GM10248 (cell line): ENCODE results near the gene RABL2B.

Source experiments
- CTCF ChIA-PET: fragments of 300-600 bp; sonication (Branson Sonifier 250); formaldehyde crosslinking; extraction: SDS; loops from one replicate; lab custom pipeline; 2021; ENCODE audit warnings: antibody characterized with exemption; lab: Yijun Ruan, JAX
- POLR2A ChIA-PET: fragments of 350-650 bp; sonication (Branson Sonifier 250); formaldehyde crosslinking; extraction: SDS; loops from one replicate; lab custom pipeline; 2020; ENCODE audit warnings: antibody characterized with exemption; lab: Yijun Ruan, JAX
- DNase-seq: peaks from one replicate; pipeline ENCODE4 v3.0.0; 2012; ENCODE audit errors: extremely low spot score
- CTCF ChIP-seq: IDR thresholded peaks from 2 replicates; pipeline ENCODE4 v1.5.1; 2012; ENCODE audit warnings: mild to moderate bottlenecking, low read depth; ENCODE audit errors: extremely low read depth, missing control alignments, control extremely low read depth

Gene RABL2B

GRCh38 chr22:50730013-50730891 is 53.2 kb downstream of the RABL2B start:
- DNase-seq: no peak
- TF ChIP-seq CTCF: no peak
- ChIA-PET POLR2A (no interaction called here), CTCF (no interaction called here)

GRCh38 chr22:50729391-50730012 is 53.9 kb downstream of the RABL2B start:
- ChIA-PET CTCF (no interaction called here), POLR2A (no interaction called here)
- no peak for DNase-seq
- TF ChIP-seq CTCF: no peak

- no peak for DNase-seq
- CTCF ChIA-PET: no interaction called here
- POLR2A ChIA-PET: no interaction called here
- no peak for TF ChIP-seq CTCF
Measured at GRCh38 chr22:50728523-50728931, 54.9 kb downstream of the RABL2B start.

GRCh38 chr22:50727678-50728522 is 55.5 kb downstream of the RABL2B start:
- TF ChIP-seq CTCF: no peak
- ChIA-PET POLR2A (no interaction called here), CTCF (interaction anchor here (0.8 kb wide), 1 partner anchor 11 kb away, joined by 3 read pairs; no protein-coding TSS in a partner anchor)
- DNase-seq: no peak

GRCh38 chr22:50726643-50727340 is 56.6 kb downstream of the RABL2B start:
- CTCF ChIA-PET: interaction anchor here (0.8 to 1.1 kb wide), 2 partner anchors 9 to 36 kb away, joined by 3 read pairs; no protein-coding TSS in a partner anchor
- DNase-seq: no peak
- POLR2A ChIA-PET: no interaction called here
- TF ChIP-seq CTCF: no peak

GRCh38 chr22:50725597-50725996 is 57.8 kb downstream of the RABL2B start:
- no peak for DNase-seq
- POLR2A ChIA-PET: no interaction called here

More at GRCh38 chr22:50725597-50725996, 57.8 kb downstream of the RABL2B start:
- CTCF ChIA-PET: interaction anchor here (1.1 kb wide), 1 partner anchor 35 kb away, joined by 3 read pairs; no protein-coding TSS in a partner anchor
- no peak for TF ChIP-seq CTCF
